GM12878 (cell line): Measurements from ENCODE around the gene ERVH48-1. TPM values are rescaled to one million over a fixed set of nuclear protein-coding genes. Genes with fewer than 3 reads are reported as not detected.

Experiments
- ATAC-seq: fragments of 200-7000 bp; cut with Tn5 transposase; 3 replicates; pipeline ENCODE4 v1.9.1; 2020; ENCODE audit warnings: mild to moderate bottlenecking, moderate library complexity
- BruUV-seq: library from RNA; stranded (reverse); fragments of 400-500 nt; replicated peaks from 2 replicates; lab custom pipeline; 2021; lab: Mats Ljungman, UMichigan
- CTCF ChIA-PET: fragments of 300-600 bp; sonication (Branson Sonifier 250); formaldehyde crosslinking; extraction: SDS; loops from one replicate; lab custom pipeline; 2021; ENCODE audit warnings: inconsistent platforms; lab: Yijun Ruan, JAX
- POLR2A ChIA-PET: fragments of 350-600 bp; formaldehyde crosslinking; extraction: SDS; loops from one replicate; lab custom pipeline; 2021; ENCODE audit warnings: inconsistent platforms; lab: Charles Lee
- RAD21 ChIA-PET: fragments of 300-600 bp; sonication (Branson Sonifier 250); formaldehyde crosslinking; loops from one replicate; lab custom pipeline; 2023; ENCODE audit warnings: antibody characterized with exemption; ENCODE audit not compliant: unreplicated experiment; lab: Charles Lee
- SMC1A ChIA-PET: fragments of 300-600 bp; sonication (Branson Sonifier 250); formaldehyde crosslinking; loops from one replicate; lab custom pipeline; 2023; ENCODE audit not compliant: unreplicated experiment, uncharacterized antibody; lab: Charles Lee
- DNase-seq: peaks from one replicate; pipeline ENCODE4 v3.0.0-alpha.2; 2011; ENCODE audit warnings: low read depth, low spot score
- FAIRE-seq: peaks from 3 replicates; lab custom pipeline; 2011; peaks lifted over from hg19 to GRCh38; lab: Jason Lieb, UNC
- H2AFZ ChIP-seq: 2 replicates; pipeline ENCODE4 v1.6.0; 2011; ENCODE audit warnings: low read depth, low read length, control low read depth; ENCODE audit not compliant: control insufficient read depth
- H3K27ac ChIP-seq: 2 replicates; pipeline ENCODE4 v1.5.1; 2011; ENCODE audit warnings: control low read depth; ENCODE audit not compliant: control insufficient read depth, insufficient read depth
- H3K27me3 ChIP-seq, 2 experiments: replicated peaks in 1 of 2; 2 replicates each; pipeline versions ENCODE4 v1.6.0 to v1.6.1; 2011; ENCODE audit warnings: low read length in 1 of 2; ENCODE audit not compliant: control insufficient read depth in 2 of 2, insufficient read depth in 2 of 2
- H3K36me3 ChIP-seq, 2 experiments: 2 replicates each; pipeline ENCODE4 v1.5.1; 2011; ENCODE audit warnings: low read length in 1 of 2; ENCODE audit not compliant: control insufficient read depth in 2 of 2, insufficient read depth in 2 of 2
- H3K4me1 ChIP-seq: 2 replicates; pipeline ENCODE4 v1.6.1; 2011; ENCODE audit warnings: mild to moderate bottlenecking, low read length, moderate library complexity, mixed read lengths; ENCODE audit not compliant: control insufficient read depth, insufficient read depth
- H3K4me2 ChIP-seq: 2 replicates; pipeline ENCODE4 v1.6.0; 2011; ENCODE audit warnings: control low read depth; ENCODE audit not compliant: control insufficient read depth, insufficient read depth
- H3K4me3 ChIP-seq: fragments of 200-600 bp; sonication (generic); 2 replicates; pipeline ENCODE4 v1.5.1; 2016
- H3K79me2 ChIP-seq: 2 replicates; pipeline ENCODE4 v1.6.0; 2011; ENCODE audit warnings: low read length; ENCODE audit not compliant: control insufficient read depth, insufficient read depth
- H3K9ac ChIP-seq: 2 replicates; pipeline ENCODE4 v1.8.0; 2011; ENCODE audit warnings: low read length, control low read depth, mixed read lengths; ENCODE audit not compliant: control insufficient read depth, insufficient read depth
- H3K9me3 ChIP-seq: replicated peaks from 3 replicates; pipeline ENCODE4 v1.5.1; 2011; ENCODE audit warnings: mild to moderate bottlenecking, low read length; ENCODE audit not compliant: control insufficient read depth, insufficient read depth
- H4K20me1 ChIP-seq: 2 replicates; pipeline ENCODE4 v1.6.0; 2011; ENCODE audit not compliant: control insufficient read depth, insufficient read depth
- CBX5 ChIP-seq: sonication (generic); IDR thresholded peaks from 2 replicates; pipeline ENCODE4 v1.6.1; 2016; ENCODE audit warnings: low read depth, moderate library complexity, mild to moderate bottlenecking, inconsistent platforms
- ESRRA ChIP-seq: IDR thresholded peaks from 2 replicates; pipeline ENCODE4 v1.6.1; 2012; ENCODE audit warnings: mild to moderate bottlenecking, low read length, improper control_type of control experiment
- HDGF ChIP-seq: fragments of 450-650 bp; IDR thresholded peaks from 2 replicates; pipeline ENCODE4 v1.6.1; 2016; ENCODE audit warnings: antibody characterized with exemption
- KLF5 ChIP-seq: fragments of 450-650 bp; IDR thresholded peaks from 2 replicates; pipeline ENCODE4 v1.6.1; 2014; ENCODE audit warnings: mild to moderate bottlenecking; ENCODE audit not compliant: partially characterized antibody
- NFYB ChIP-seq: IDR thresholded peaks from 2 replicates; pipeline ENCODE4 v1.6.1; 2011; ENCODE audit warnings: low read depth, mild to moderate bottlenecking, low read length, improper control_type of control experiment, moderate library complexity; ENCODE audit not compliant: insufficient read depth
- RB1 ChIP-seq: fragments of 450-650 bp; formaldehyde crosslinking; IDR thresholded peaks from 2 replicates; pipeline ENCODE4 v1.6.1; 2017; ENCODE audit warnings: mild to moderate bottlenecking, borderline replicate concordance
- RELA ChIP-seq: fragments of 450-650 bp; IDR thresholded peaks from 2 replicates; pipeline ENCODE4 v1.8.0; 2014; ENCODE audit warnings: borderline replicate concordance; ENCODE audit not compliant: partially characterized antibody
- SMARCA5 ChIP-seq: fragments of 450-650 bp; IDR thresholded peaks from 2 replicates; pipeline ENCODE4 v1.6.1; 2017; ENCODE audit warnings: mild to moderate bottlenecking
- WGBS: methylation state at CpG from one replicate; pipeline ENCODE4 v1.1.6; 2016; ENCODE audit warnings: low lambda C conversion rate; ENCODE audit not compliant: insufficient replicate concordance, insufficient coverage; ENCODE audit errors: missing lambda C conversion rate; 5-methylcytosine and 5-hydroxymethylcytosine counted together
- in situ Hi-C: fragments of 300-500 bp; cut with MboI; formaldehyde crosslinking; loops from 9 replicates; pipeline ENCODE4 v1.14.3; 2018; ENCODE audit warnings: mixed read lengths
- intact Hi-C: fragments of 100-400 bp; cut with micrococcal nuclease; formaldehyde crosslinking; loops from one replicate; pipeline ENCODE4 v1.14.2; 2022; ENCODE audit not compliant: unreplicated experiment
- polyA plus RNA-seq, 11 experiments: library from polyadenylated mRNA; depleted of rRNA in 4 of 11; unstranded in 6 of 11; stranded (reverse) in 5 of 11; fragments of >200 nt; fragmentation: Nextera tagmentation in 4 of 11; fragmentation: Illumina TruSeq in 1 of 11; extraction: Ambion mirVana in 4 of 11; extraction: Trizol in 1 of 11; gene quantifications; 1 replicate in 1 of 11; 2 replicates in 10 of 11; pipeline versions ENCODE4 v1.2.1 to v1.2.3, GENCODE V29; 2011 to 2016; ENCODE audit warnings: inconsistent platforms in 2 of 11, missing spikeins in 2 of 11, low read depth in 1 of 11
- total RNA-seq, 4 experiments: library from RNA; depleted of rRNA in 3 of 4; stranded (reverse); fragments of >200 nt in 3 of 4; fragmentation: Illumina TruSeq in 1 of 4; extraction: Trizol in 1 of 4; gene quantifications; 2 replicates each; pipeline versions ENCODE4 v1.2.1 to v1.2.3, GENCODE V29; 2013 to 2021
- TF ChIP-seq, protein P1 (sequence below): IDR thresholded peaks from 2 replicates; pipeline ENCODE4 v1.6.1; 2011; ENCODE audit warnings: mild to moderate bottlenecking, low read depth, low read length, moderate library complexity; ENCODE audit not compliant: insufficient replicate concordance
- TF ChIP-seq, protein P2 (sequence below): fragments of 450-650 bp; IDR thresholded peaks from 2 replicates; pipeline ENCODE4 v1.6.1; 2016; ENCODE audit warnings: mild to moderate bottlenecking
- TF ChIP-seq, protein P3 (sequence below): fragments of 450-650 bp; IDR thresholded peaks from 2 replicates; pipeline ENCODE4 v1.6.1; 2016; ENCODE audit warnings: mild to moderate bottlenecking, moderate library complexity, borderline replicate concordance
- TF ChIP-seq, protein P4 (sequence below): fragments of 450-650 bp; conservative IDR thresholded peaks from 2 replicates; pipeline ENCODE4 v1.6.1; 2017; ENCODE audit warnings: mild to moderate bottlenecking, moderate library complexity

The ERVH48-1 gene
- total and polyA plus RNA-seq, 10 of the 15 experiments (the other 5 are each of a cell fraction or from before 2014, with no cell fraction given) = 0.03 to 0.30 (median 0.13) TPM; not detected in 7

DNA sequence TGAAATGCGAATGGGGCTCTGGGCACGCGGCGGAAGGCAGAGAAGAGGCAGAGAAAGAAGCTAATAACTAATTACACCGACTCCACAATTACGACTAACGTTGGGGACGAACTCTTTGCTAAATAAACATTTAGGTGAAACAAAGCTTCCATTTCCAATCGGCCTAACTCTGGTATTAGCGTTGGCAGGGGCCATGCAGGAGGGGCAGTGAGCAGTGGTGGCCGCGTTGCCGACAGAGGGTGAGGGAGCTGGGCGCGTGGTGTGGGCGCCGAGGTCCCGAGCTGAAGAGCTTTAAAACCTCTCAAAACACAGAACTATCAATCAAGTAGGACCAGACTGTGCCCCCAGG, 32.9 kb downstream of the ERVH48-1 start:
- Histone ChIP-seq H3K4me2 (peak overlapping the region; percentile 88), H3K36me3 (peaks cover 0 to 5% of the 10 kb centered on the region in 2 experiments; a peak in 2 of 4 replicates), H3K4me1 (peaks cover 3% of the 10 kb centered on the region), H3K9me3 (no peaks in the 10 kb centered on the region; the same call in 2 of the 3 replicates), H3K4me3 (peak overlapping the region; percentile 78), H3K79me2 (peaks cover 13% of the 10 kb centered on the region), H2AFZ (peak overlapping the region; percentile 73), H3K9ac (peak overlapping the region; percentile 64), H3K27me3 (no peaks in the 10 kb centered on the region), H4K20me1 (no peaks in the 10 kb centered on the region), H3K27ac (peak overlapping the region; percentile 59)
- intact Hi-C loops (no loop called here), in situ Hi-C loops (no loop called here)
- POLR2A ChIA-PET = interaction anchor here (0.6 to 2.6 kb wide), 5 partner anchors 10 to 82 kb away, joined by 3 to 10 read pairs (median 4); partner anchors contain the start of gene PKNOX1
- SMC1A ChIA-PET = interaction anchor here (1.2 kb wide), 1 partner anchor 17 kb away, joined by 3 read pairs; no protein-coding TSS in a partner anchor
- FAIRE-seq (peak; percentile 81), DNase-seq (no peak), ATAC-seq (peak; percentile 46)
- WGBS = 23% methylated on average over 18 of the region's 18 CpGs
- CTCF ChIA-PET = interaction anchor here (0.9 to 1.4 kb wide), 4 partner anchors 8 to 753 kb away, joined by 3 to 6 read pairs (median 4); no protein-coding TSS in a partner anchor
- BruUV-seq = TSS peak; percentile 97
- RAD21 ChIA-PET = interaction anchor here (0.6 to 1.4 kb wide), 4 partner anchors 13 to 82 kb away, joined by 3 to 6 read pairs (median 3); partner anchors contain the start of genes PKNOX1 and WDR4
- TF ChIP-seq HDGF (no peak), SMARCA5 (peak; percentile 49; the same call in 1 of the 2 replicates), ESRRA (no peak), RELA (peak; percentile 80), RB1 (peak; percentile 41; the same call in 1 of the 2 replicates), NFYB (no peak), CBX5 (no peak), KLF5 (peak; percentile 30)
- TF ChIP-seq, protein P1, sequence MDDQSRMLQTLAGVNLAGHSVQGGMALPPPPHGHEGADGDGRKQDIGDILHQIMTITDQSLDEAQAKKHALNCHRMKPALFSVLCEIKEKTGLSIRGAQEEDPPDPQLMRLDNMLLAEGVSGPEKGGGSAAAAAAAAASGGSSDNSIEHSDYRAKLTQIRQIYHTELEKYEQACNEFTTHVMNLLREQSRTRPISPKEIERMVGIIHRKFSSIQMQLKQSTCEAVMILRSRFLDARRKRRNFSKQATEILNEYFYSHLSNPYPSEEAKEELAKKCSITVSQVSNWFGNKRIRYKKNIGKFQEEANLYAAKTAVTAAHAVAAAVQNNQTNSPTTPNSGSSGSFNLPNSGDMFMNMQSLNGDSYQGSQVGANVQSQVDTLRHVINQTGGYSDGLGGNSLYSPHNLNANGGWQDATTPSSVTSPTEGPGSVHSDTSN = peak; percentile 35
- TF ChIP-seq, protein P2, sequence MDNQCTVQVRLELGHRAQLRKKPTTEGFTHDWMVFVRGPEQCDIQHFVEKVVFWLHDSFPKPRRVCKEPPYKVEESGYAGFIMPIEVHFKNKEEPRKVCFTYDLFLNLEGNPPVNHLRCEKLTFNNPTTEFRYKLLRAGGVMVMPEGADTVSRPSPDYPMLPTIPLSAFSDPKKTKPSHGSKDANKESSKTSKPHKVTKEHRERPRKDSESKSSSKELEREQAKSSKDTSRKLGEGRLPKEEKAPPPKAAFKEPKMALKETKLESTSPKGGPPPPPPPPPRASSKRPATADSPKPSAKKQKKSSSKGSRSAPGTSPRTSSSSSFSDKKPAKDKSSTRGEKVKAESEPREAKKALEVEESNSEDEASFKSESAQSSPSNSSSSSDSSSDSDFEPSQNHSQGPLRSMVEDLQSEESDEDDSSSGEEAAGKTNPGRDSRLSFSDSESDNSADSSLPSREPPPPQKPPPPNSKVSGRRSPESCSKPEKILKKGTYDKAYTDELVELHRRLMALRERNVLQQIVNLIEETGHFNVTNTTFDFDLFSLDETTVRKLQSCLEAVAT = peak; percentile 93
- TF ChIP-seq, protein P3, sequence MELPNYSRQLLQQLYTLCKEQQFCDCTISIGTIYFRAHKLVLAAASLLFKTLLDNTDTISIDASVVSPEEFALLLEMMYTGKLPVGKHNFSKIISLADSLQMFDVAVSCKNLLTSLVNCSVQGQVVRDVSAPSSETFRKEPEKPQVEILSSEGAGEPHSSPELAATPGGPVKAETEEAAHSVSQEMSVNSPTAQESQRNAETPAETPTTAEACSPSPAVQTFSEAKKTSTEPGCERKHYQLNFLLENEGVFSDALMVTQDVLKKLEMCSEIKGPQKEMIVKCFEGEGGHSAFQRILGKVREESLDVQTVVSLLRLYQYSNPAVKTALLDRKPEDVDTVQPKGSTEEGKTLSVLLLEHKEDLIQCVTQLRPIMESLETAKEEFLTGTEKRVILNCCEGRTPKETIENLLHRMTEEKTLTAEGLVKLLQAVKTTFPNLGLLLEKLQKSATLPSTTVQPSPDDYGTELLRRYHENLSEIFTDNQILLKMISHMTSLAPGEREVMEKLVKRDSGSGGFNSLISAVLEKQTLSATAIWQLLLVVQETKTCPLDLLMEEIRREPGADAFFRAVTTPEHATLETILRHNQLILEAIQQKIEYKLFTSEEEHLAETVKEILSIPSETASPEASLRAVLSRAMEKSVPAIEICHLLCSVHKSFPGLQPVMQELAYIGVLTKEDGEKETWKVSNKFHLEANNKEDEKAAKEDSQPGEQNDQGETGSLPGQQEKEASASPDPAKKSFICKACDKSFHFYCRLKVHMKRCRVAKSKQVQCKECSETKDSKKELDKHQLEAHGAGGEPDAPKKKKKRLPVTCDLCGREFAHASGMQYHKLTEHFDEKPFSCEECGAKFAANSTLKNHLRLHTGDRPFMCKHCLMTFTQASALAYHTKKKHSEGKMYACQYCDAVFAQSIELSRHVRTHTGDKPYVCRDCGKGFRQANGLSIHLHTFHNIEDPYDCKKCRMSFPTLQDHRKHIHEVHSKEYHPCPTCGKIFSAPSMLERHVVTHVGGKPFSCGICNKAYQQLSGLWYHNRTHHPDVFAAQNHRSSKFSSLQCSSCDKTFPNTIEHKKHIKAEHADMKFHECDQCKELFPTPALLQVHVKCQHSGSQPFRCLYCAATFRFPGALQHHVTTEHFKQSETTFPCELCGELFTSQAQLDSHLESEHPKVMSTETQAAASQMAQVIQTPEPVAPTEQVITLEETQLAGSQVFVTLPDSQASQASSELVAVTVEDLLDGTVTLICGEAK = peak; percentile 46; the same call in 1 of the 2 replicates
- TF ChIP-seq, protein P4, sequence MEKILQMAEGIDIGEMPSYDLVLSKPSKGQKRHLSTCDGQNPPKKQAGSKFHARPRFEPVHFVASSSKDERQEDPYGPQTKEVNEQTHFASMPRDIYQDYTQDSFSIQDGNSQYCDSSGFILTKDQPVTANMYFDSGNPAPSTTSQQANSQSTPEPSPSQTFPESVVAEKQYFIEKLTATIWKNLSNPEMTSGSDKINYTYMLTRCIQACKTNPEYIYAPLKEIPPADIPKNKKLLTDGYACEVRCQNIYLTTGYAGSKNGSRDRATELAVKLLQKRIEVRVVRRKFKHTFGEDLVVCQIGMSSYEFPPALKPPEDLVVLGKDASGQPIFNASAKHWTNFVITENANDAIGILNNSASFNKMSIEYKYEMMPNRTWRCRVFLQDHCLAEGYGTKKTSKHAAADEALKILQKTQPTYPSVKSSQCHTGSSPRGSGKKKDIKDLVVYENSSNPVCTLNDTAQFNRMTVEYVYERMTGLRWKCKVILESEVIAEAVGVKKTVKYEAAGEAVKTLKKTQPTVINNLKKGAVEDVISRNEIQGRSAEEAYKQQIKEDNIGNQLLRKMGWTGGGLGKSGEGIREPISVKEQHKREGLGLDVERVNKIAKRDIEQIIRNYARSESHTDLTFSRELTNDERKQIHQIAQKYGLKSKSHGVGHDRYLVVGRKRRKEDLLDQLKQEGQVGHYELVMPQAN = 0 out of 2 replicates have a peak, but pooled peaks have one; percentile 16
